RWPE2 (cell line): Measurements from ENCODE around the gene DPYSL4.

Source experiments
- ATAC-seq: fragments of 200-7000 bp; cut with Tn5 transposase; 3 replicates; pipeline ENCODE4 v1.9.1; 2021; ENCODE audit warnings: low read depth
- DNase-seq: peaks from one replicate; pipeline ENCODE4 v3.0.0-alpha.2; 2020; ENCODE audit warnings: low spot score
- H3K27ac ChIP-seq: fragments of 450-650 bp; 2 replicates; pipeline ENCODE4 v1.5.1; 2017; ENCODE audit warnings: mild to moderate bottlenecking; ENCODE audit not compliant: poor library complexity, severe bottlenecking
- H3K27me3 ChIP-seq: fragments of 250-450 bp; sonication (Bioruptor Pico); 2 replicates; pipeline ENCODE4 v1.5.1; 2021; ENCODE audit warnings: mild to moderate bottlenecking, moderate library complexity; ENCODE audit not compliant: insufficient read depth, poor library complexity, severe bottlenecking
- H3K36me3 ChIP-seq: fragments of 250-450 bp; sonication (Bioruptor Pico); 2 replicates; pipeline ENCODE4 v1.5.1; 2020; ENCODE audit warnings: low read depth, mild to moderate bottlenecking, moderate library complexity
- H3K4me1 ChIP-seq: fragments of 250-450 bp; sonication (Bioruptor Pico); 2 replicates; pipeline ENCODE4 v1.5.1; 2021; ENCODE audit warnings: mild to moderate bottlenecking, moderate library complexity; ENCODE audit not compliant: insufficient read depth, poor library complexity, severe bottlenecking
- H3K4me3 ChIP-seq: fragments of 250-450 bp; sonication (Bioruptor Pico); 2 replicates; pipeline ENCODE4 v1.5.1; 2021; ENCODE audit warnings: mild to moderate bottlenecking, moderate library complexity; ENCODE audit not compliant: severe bottlenecking
- H3K9me3 ChIP-seq: fragments of 250-450 bp; sonication (Bioruptor Pico); 2 replicates; pipeline ENCODE4 v1.5.1; 2021; ENCODE audit warnings: mild to moderate bottlenecking, moderate library complexity; ENCODE audit not compliant: severe bottlenecking
- CTCF ChIP-seq: fragments of 450-650 bp; IDR thresholded peaks from one replicate; pipeline ENCODE4 v1.5.1; 2017; ENCODE audit warnings: mild to moderate bottlenecking, moderate library complexity; ENCODE audit not compliant: poor library complexity, severe bottlenecking

The DPYSL4 gene

GRCh38 chr10:132229834-132230556, 43.2 kb downstream of the DPYSL4 start:
- no peak for ATAC-seq
- H3K4me1 ChIP-seq, result no peaks in the 10 kb centered on the region
- no peak overlapping the region for H3K27ac ChIP-seq
- no peaks in the 10 kb centered on the region for H3K36me3 ChIP-seq
- no peak for TF ChIP-seq CTCF
- no peaks in the 10 kb centered on the region for H3K27me3 ChIP-seq
- no peak for DNase-seq
- H3K9me3 ChIP-seq, result no peaks in the 10 kb centered on the region
- no peak overlapping the region for H3K4me3 ChIP-seq

- no peaks in the 10 kb centered on the region for H3K4me1 ChIP-seq
- H3K9me3 ChIP-seq, result no peaks in the 10 kb centered on the region
- no peak overlapping the region for H3K27ac ChIP-seq
- no peak for DNase-seq
- H3K36me3 ChIP-seq, result no peaks in the 10 kb centered on the region
- H3K27me3 ChIP-seq, result no peaks in the 10 kb centered on the region
- no peak for TF ChIP-seq CTCF
- no peak overlapping the region for H3K4me3 ChIP-seq
- ATAC-seq, result no peak
These were observed 43.9 kb downstream of the DPYSL4 start for GRCh38 chr10:132230557-132231210.

- H3K4me1 ChIP-seq, result no peaks in the 10 kb centered on the region
- H3K27me3 ChIP-seq, result no peaks in the 10 kb centered on the region
- H3K36me3 ChIP-seq, result no peaks in the 10 kb centered on the region
- no peak overlapping the region for H3K27ac ChIP-seq
- no peak for TF ChIP-seq CTCF
- ATAC-seq, result no peak
- no peak overlapping the region for H3K4me3 ChIP-seq
- no peaks in the 10 kb centered on the region for H3K9me3 ChIP-seq
- DNase-seq, result no peak
These were observed 44.9 kb downstream of the DPYSL4 start for GRCh38 chr10:132231656-132232022.

GRCh38 chr10:132232023-132232951, 45.5 kb downstream of the DPYSL4 start:
- ATAC-seq (no peak), DNase-seq (no peak)
- no peaks in the 10 kb centered on the region for H3K27me3 ChIP-seq
- H3K4me1 ChIP-seq, result no peaks in the 10 kb centered on the region
- H3K4me3 ChIP-seq, result no peak overlapping the region
- no peaks in the 10 kb centered on the region for H3K9me3 ChIP-seq
- no peak for TF ChIP-seq CTCF
- H3K27ac ChIP-seq, result no peak overlapping the region
- no peaks in the 10 kb centered on the region for H3K36me3 ChIP-seq
